Stimulated activated CD4-positive, alpha-beta T cell treated with anti-CD3 and anti-CD28 coated beads, Interleukin-12 subunit alpha, Interleukin-12 subunit beta, amount 100 ng/mL, for 4 hours (primary cell): ENCODE measurements around the gene KCNB1.

Experiments
- DNase-seq: peaks from one replicate; pipeline ENCODE4 v3.0.0-alpha.2; 2020

KCNB1 gene

GRCh38 chr20:49482621-49483017 lies at the start of gene KCNB1:
TSS of gene KCNB1 (minus strand) at chr20:49482668. CDS start at chr20:49482480, 188 bp downstream.
- peak; percentile 20 for DNase-seq

- DNase-seq: no peak
Observed at GRCh38 chr20:49529470-49529869, 47.0 kb upstream of the KCNB1 start.

GRCh38 chr20:49526568-49526967 lies 44.1 kb upstream of the KCNB1 start:
- DNase-seq: no peak

GRCh38 chr20:49526056-49526455 lies 43.6 kb upstream of the KCNB1 start:
- DNase-seq: no peak

DNA sequence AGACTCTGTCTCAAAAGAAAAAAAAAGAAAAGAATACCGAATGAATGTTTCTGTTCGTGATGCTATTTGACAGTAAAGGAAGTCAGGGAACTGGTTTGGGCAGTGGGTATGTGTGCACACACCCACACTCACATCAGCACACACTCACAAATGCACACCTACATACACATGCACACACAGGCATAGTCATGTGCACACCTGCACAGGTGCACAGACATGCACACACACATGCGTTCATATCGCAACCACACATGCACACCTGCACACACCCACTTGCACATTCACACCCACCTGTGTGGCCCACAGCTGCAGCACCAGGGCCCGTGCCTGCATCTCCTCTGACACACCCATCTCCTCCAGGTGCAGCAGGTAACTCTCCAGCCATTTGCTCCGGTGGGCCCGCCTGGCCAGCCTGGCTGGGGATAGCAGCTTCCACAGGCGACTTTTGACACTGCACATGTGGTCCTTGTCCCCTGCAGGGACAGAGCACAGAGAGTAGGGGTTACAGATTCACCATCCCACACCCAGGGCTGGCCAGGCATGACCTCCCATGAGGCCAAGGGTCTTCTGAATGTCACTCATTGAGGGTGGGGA lies 41.4 kb upstream of the KCNB1 start:
- DNase-seq: no peak

- no peak for DNase-seq
Observed at GRCh38 chr20:49521356-49521755, 38.9 kb upstream of the KCNB1 start.

DNA sequence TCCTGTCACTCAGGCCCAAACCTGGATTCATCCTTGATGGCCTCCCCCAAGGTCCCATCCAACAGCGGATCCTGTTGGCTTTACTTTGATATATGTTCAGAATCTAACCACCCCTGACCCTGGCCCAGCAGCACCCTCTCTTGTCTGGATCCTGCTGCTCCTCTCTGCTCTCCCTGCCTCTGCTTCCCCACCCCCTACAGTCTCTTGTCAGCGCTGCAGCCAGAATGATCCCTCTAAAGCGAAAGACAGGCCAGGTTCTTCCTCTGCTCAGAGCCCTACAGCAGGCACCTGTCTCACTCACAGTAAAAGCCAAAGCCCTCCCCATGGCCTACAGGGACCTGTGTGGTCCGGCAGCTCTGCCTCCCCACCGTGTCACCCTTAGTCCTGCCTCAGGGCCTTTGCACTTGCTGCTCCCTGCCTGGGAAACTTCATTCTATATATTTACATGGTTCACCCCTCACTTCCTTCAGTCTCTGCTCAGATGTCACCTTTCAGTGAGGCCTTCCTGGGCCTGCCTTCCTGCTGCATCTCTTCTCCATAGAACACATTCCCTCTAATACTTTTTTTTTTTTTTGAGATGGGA lies 37.4 kb upstream of the KCNB1 start:
- no peak for DNase-seq

GRCh38 chr20:49519212-49519712 lies 36.8 kb upstream of the KCNB1 start:
- DNase-seq: no peak

- DNase-seq: no peak
Observed at GRCh38 chr20:49518576-49518975, 36.1 kb upstream of the KCNB1 start.

- DNase-seq: no peak
Observed at GRCh38 chr20:49517805-49518100, 35.3 kb upstream of the KCNB1 start.

- DNase-seq: no peak
Observed at GRCh38 chr20:49516916-49517804, 34.7 kb upstream of the KCNB1 start.

- no peak for DNase-seq
Observed at GRCh38 chr20:49515586-49515985, 33.1 kb upstream of the KCNB1 start.

GRCh38 chr20:49513517-49513916 lies 31.0 kb upstream of the KCNB1 start:
- DNase-seq: no peak

- DNase-seq: no peak
Observed at GRCh38 chr20:49513009-49513408, 30.5 kb upstream of the KCNB1 start.

DNA sequence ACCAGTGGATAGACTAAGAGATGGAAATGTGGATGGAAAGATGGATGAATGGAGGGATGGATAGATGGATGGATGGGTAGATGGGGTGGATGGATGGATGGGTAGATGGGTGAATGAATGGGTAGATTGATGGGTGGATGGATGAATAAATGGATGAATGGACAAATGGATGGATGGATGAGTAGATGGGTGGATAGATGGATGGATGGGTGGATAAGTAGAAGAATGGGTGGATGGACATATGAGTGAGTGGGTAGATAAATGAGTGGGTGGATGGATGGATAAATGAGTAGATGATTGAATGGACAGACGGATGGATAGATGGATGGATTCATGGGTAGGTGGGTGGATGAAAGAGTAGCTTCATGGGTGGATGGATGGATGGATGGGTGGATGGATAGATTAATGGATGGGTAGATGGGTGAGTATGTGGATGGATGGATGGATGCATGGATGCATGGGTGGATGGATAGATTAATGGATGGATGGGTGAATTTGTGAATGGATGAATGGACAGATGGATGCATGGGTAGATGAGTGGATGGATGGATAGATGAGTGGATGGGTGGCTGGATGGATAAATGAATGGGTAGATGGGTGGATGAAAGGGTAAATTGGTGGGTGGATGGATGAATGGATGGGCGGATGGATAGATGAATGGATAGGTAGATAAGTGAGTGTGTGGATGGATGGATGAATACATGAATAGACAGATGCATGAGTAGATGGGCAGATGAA lies 29.5 kb upstream of the KCNB1 start:
- DNase-seq: no peak

DNA sequence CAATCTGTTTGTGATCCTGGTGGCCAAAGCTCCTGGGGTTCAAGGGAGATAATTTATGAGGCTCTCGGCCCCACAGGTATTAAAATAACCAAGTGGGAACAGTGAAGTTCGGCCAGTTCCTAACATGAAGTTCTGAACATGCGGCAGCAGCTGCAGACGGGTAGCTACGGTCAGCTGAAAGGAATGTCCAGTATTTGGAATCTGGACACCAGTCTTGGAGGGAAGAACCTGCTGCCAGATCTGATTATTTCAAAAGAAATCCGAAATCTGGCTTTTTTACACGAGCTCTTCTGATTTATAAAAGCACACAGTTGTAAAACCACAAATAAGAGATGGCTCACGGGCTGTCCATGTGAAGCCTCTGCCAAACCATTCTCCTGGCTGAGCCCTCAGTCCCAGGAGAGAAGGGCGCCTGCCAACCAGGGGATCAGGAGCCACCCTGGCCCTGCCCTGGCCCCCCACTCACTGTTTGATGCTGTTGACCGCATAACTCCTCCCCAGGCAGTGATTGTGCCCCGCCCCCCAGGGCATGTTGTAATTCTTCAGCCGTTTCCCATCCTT lies 28.2 kb upstream of the KCNB1 start:
- DNase-seq: no peak

GRCh38 chr20:49508435-49509199 lies 26.1 kb upstream of the KCNB1 start:
- no peak for DNase-seq

- no peak for DNase-seq
Observed at GRCh38 chr20:49507741-49508434, 25.4 kb upstream of the KCNB1 start.

DNA sequence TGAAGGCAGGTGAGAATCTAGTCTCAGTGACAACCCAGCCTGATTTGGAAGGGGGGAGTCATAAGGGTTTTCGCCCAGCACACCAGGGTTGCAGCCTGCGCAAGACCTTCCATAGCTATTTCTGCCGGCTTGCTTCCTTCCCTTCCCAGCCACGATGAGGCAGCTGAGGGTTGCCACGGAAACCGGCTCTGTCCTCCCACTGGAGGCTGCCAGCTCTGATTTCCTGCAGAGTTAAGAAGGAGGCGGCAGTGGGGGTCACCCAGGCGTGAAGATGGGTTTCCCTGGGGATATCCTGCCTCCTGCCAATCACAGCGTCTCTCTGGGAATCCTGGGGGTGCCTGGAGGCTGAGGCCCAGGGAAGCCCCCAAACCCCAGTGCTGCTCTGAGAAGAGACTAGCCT lies 23.1 kb upstream of the KCNB1 start:
- no peak for DNase-seq

GRCh38 chr20:49503176-49503575 lies 20.7 kb upstream of the KCNB1 start:
- no peak for DNase-seq

DNA sequence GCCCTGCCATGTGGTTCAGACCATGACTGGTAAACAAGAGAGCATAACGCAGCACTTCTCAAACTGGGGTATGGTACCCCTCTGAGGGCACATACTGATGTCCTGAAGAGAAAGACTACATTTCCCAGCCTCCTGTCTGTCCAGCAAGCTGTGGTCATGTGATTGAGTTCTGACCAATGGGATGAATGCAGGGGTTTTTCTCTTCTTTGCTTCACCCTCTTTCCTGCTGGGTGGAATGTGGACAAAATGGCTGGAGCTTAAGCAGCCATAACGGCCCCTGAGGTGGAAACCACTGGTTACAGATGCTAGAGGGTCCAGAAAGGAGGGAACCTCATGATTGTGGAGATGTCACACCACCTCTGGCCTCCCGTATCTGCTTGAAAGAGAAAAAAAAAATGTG lies 19.4 kb upstream of the KCNB1 start:
- no peak for DNase-seq

- DNase-seq: no peak
Observed at GRCh38 chr20:49497398-49497669, 14.9 kb upstream of the KCNB1 start.
